GM12878 (cell line): ENCODE measurements around the gene PIGV. TPM values are rescaled to one million over a fixed set of nuclear protein-coding genes. Genes with fewer than 3 reads are reported as not detected.
"Not testable (repeated sequence)": the region's sequence is repeated elsewhere in the genome, so short reads cannot be mapped to it uniquely, and the experiment has no call there.

Experiments
- ATAC-seq: fragments of 200-7000 bp; cut with Tn5 transposase; 3 replicates; pipeline ENCODE4 v1.9.1; 2020; ENCODE audit warnings: mild to moderate bottlenecking, moderate library complexity
- BruUV-seq: library from RNA; stranded (reverse); fragments of 400-500 nt; replicated peaks from 2 replicates; lab custom pipeline; 2021; lab: Mats Ljungman, UMichigan
- CTCF ChIA-PET: fragments of 300-600 bp; sonication (Branson Sonifier 250); formaldehyde crosslinking; extraction: SDS; loops from one replicate; lab custom pipeline; 2021; ENCODE audit warnings: inconsistent platforms; lab: Yijun Ruan, JAX
- POLR2A ChIA-PET: fragments of 350-600 bp; formaldehyde crosslinking; extraction: SDS; loops from one replicate; lab custom pipeline; 2021; ENCODE audit warnings: inconsistent platforms; lab: Charles Lee
- RAD21 ChIA-PET: fragments of 300-600 bp; sonication (Branson Sonifier 250); formaldehyde crosslinking; loops from one replicate; lab custom pipeline; 2023; ENCODE audit warnings: antibody characterized with exemption; ENCODE audit not compliant: unreplicated experiment; lab: Charles Lee
- SMC1A ChIA-PET: fragments of 300-600 bp; sonication (Branson Sonifier 250); formaldehyde crosslinking; loops from one replicate; lab custom pipeline; 2023; ENCODE audit not compliant: unreplicated experiment, uncharacterized antibody; lab: Charles Lee
- DNase-seq: peaks from one replicate; pipeline ENCODE4 v3.0.0-alpha.2; 2011; ENCODE audit warnings: low read depth, low spot score
- FAIRE-seq: peaks from 3 replicates; lab custom pipeline; 2011; peaks lifted over from hg19 to GRCh38; lab: Jason Lieb, UNC
- H2AFZ ChIP-seq: 2 replicates; pipeline ENCODE4 v1.6.0; 2011; ENCODE audit warnings: low read depth, low read length, control low read depth; ENCODE audit not compliant: control insufficient read depth
- H3K27ac ChIP-seq: 2 replicates; pipeline ENCODE4 v1.5.1; 2011; ENCODE audit warnings: control low read depth; ENCODE audit not compliant: control insufficient read depth, insufficient read depth
- H3K27me3 ChIP-seq, 2 experiments: replicated peaks in 1 of 2; 2 replicates each; pipeline versions ENCODE4 v1.6.0 to v1.6.1; 2011; ENCODE audit warnings: low read length in 1 of 2; ENCODE audit not compliant: control insufficient read depth in 2 of 2, insufficient read depth in 2 of 2
- H3K36me3 ChIP-seq, 2 experiments: 2 replicates each; pipeline ENCODE4 v1.5.1; 2011; ENCODE audit warnings: low read length in 1 of 2; ENCODE audit not compliant: control insufficient read depth in 2 of 2, insufficient read depth in 2 of 2
- H3K4me1 ChIP-seq: 2 replicates; pipeline ENCODE4 v1.6.1; 2011; ENCODE audit warnings: mild to moderate bottlenecking, low read length, moderate library complexity, mixed read lengths; ENCODE audit not compliant: control insufficient read depth, insufficient read depth
- H3K4me2 ChIP-seq: 2 replicates; pipeline ENCODE4 v1.6.0; 2011; ENCODE audit warnings: control low read depth; ENCODE audit not compliant: control insufficient read depth, insufficient read depth
- H3K4me3 ChIP-seq: fragments of 200-600 bp; sonication (generic); 2 replicates; pipeline ENCODE4 v1.5.1; 2016
- H3K79me2 ChIP-seq: 2 replicates; pipeline ENCODE4 v1.6.0; 2011; ENCODE audit warnings: low read length; ENCODE audit not compliant: control insufficient read depth, insufficient read depth
- H3K9ac ChIP-seq: 2 replicates; pipeline ENCODE4 v1.8.0; 2011; ENCODE audit warnings: low read length, control low read depth, mixed read lengths; ENCODE audit not compliant: control insufficient read depth, insufficient read depth
- H3K9me3 ChIP-seq: replicated peaks from 3 replicates; pipeline ENCODE4 v1.5.1; 2011; ENCODE audit warnings: mild to moderate bottlenecking, low read length; ENCODE audit not compliant: control insufficient read depth, insufficient read depth
- H4K20me1 ChIP-seq: 2 replicates; pipeline ENCODE4 v1.6.0; 2011; ENCODE audit not compliant: control insufficient read depth, insufficient read depth
- CREB1 ChIP-seq: IDR thresholded peaks from 2 replicates; pipeline ENCODE4 v1.6.1; 2012; ENCODE audit warnings: low read depth, mild to moderate bottlenecking, inconsistent platforms
- IKZF2 ChIP-seq, 2 experiments: fragments of 450-650 bp; IDR thresholded peaks; 2 replicates each; pipeline ENCODE4 v1.6.1; 2017; ENCODE audit warnings: mild to moderate bottlenecking in 2 of 2, moderate library complexity in 2 of 2
- PAX5 ChIP-seq: IDR thresholded peaks from 2 replicates; pipeline ENCODE4 v1.6.1; 2011; ENCODE audit warnings: low read depth, low read length, borderline replicate concordance
- RELB ChIP-seq: fragments of 450-650 bp; IDR thresholded peaks from 2 replicates; pipeline ENCODE4 v1.6.1; 2017; ENCODE audit warnings: low read depth, mild to moderate bottlenecking, moderate library complexity
- TBL1XR1 ChIP-seq: IDR thresholded peaks from 2 replicates; pipeline ENCODE4 v1.6.1; 2012; ENCODE audit warnings: low read depth, low read length, improper control_type of control experiment
- WGBS: methylation state at CpG from one replicate; pipeline ENCODE4 v1.1.6; 2016; ENCODE audit warnings: low lambda C conversion rate; ENCODE audit not compliant: insufficient replicate concordance, insufficient coverage; ENCODE audit errors: missing lambda C conversion rate; 5-methylcytosine and 5-hydroxymethylcytosine counted together
- in situ Hi-C: fragments of 300-500 bp; cut with MboI; formaldehyde crosslinking; loops from 9 replicates; pipeline ENCODE4 v1.14.3; 2018; ENCODE audit warnings: mixed read lengths
- intact Hi-C: fragments of 100-400 bp; cut with micrococcal nuclease; formaldehyde crosslinking; loops from one replicate; pipeline ENCODE4 v1.14.2; 2022; ENCODE audit not compliant: unreplicated experiment
- polyA plus RNA-seq, 11 experiments: library from polyadenylated mRNA; depleted of rRNA in 4 of 11; unstranded in 6 of 11; stranded (reverse) in 5 of 11; fragments of >200 nt; fragmentation: Nextera tagmentation in 4 of 11; fragmentation: Illumina TruSeq in 1 of 11; extraction: Ambion mirVana in 4 of 11; extraction: Trizol in 1 of 11; gene quantifications; 1 replicate in 1 of 11; 2 replicates in 10 of 11; pipeline versions ENCODE4 v1.2.1 to v1.2.3, GENCODE V29; 2011 to 2016; ENCODE audit warnings: inconsistent platforms in 2 of 11, missing spikeins in 2 of 11, low read depth in 1 of 11
- total RNA-seq, 4 experiments: library from RNA; depleted of rRNA in 3 of 4; stranded (reverse); fragments of >200 nt in 3 of 4; fragmentation: Illumina TruSeq in 1 of 4; extraction: Trizol in 1 of 4; gene quantifications; 2 replicates each; pipeline versions ENCODE4 v1.2.1 to v1.2.3, GENCODE V29; 2013 to 2021

The PIGV gene
- total and polyA plus RNA-seq, 10 of the 15 experiments (the other 5 are each of a cell fraction or from before 2014, with no cell fraction given), result 8.8 to 18.1 (median 11.9) TPM

- FAIRE-seq (no peak), DNase-seq (no peak), ATAC-seq (peak; percentile 53)
- Histone ChIP-seq H3K27ac (peak overlapping the region; percentile 0; the same call in 1 of the 2 replicates), H3K9me3 (no peaks in the 10 kb centered on the region), H3K4me2 (no peak overlapping the region), H3K9ac (no peak overlapping the region), H3K4me3 (no peak overlapping the region), H4K20me1 (no peaks in the 10 kb centered on the region), H3K36me3 (peaks cover 0 to 2% of the 10 kb centered on the region in 2 experiments; a peak in 1 of 4 replicates), H3K27me3 (no peaks in the 10 kb centered on the region), H3K4me1 (peaks cover 11% of the 10 kb centered on the region), H2AFZ (no peak overlapping the region), H3K79me2 (no peaks in the 10 kb centered on the region)
- WGBS, result 90% methylated on average over 5 of the region's 5 CpGs
- intact Hi-C loops (no loop called here), in situ Hi-C loops (no loop called here)
- CTCF ChIA-PET, result interaction anchor here (0.6 to 5.2 kb wide), 15 partner anchors 10 to 258 kb away, joined by 3 to 40 read pairs (median 6); partner anchors contain the start of gene PIGV
- TF ChIP-seq PAX5 (no peak), IKZF2 (IDR thresholded peaks at IDR 0.05) (peak in 1 of 2 experiments; percentile 10; a peak in 1 of 4 replicates), TBL1XR1 (no peak), RELB (no peak), CREB1 (no peak)
- SMC1A ChIA-PET, result interaction anchor here (0.5 to 4.1 kb wide), 13 partner anchors 9 to 627 kb away, joined by 3 to 47 read pairs (median 3); no protein-coding TSS in a partner anchor
- no TSS peak for BruUV-seq
- POLR2A ChIA-PET, result interaction anchor here (0.5 to 2.4 kb wide), 7 partner anchors 9 to 197 kb away, joined by 3 to 8 read pairs (median 4); no protein-coding TSS in a partner anchor
- RAD21 ChIA-PET, result interaction anchor here (1.6 to 3.2 kb wide), 4 partner anchors 9 to 79 kb away, joined by 5 to 15 read pairs (median 7); no protein-coding TSS in a partner anchor
These were observed 11.9 kb downstream of the PIGV start for GRCh38 chr1:26799479-26800142.

GRCh38 chr1:26803932-26804331 lies 16.2 kb downstream of the PIGV start:
- SMC1A ChIA-PET, H3K27me3 ChIP-seq, H3K4me3 ChIP-seq, RAD21 ChIA-PET, DNase-seq, H3K9me3 ChIP-seq, H3K4me2 ChIP-seq, H3K36me3 ChIP-seq, H3K27ac ChIP-seq, POLR2A ChIA-PET, H4K20me1 ChIP-seq, H3K79me2 ChIP-seq, H3K9ac ChIP-seq, intact Hi-C loops, H2AFZ ChIP-seq, ATAC-seq, CTCF ChIA-PET, BruUV-seq, FAIRE-seq, in situ Hi-C loops: not testable (repeated sequence)
- peaks cover 11% of the 10 kb centered on the region for H3K4me1 ChIP-seq
- 93% methylated on average over 3 of the region's 36 CpGs for WGBS
